GM12892 (cell line): ENCODE results near the gene HP1BP3.
"Not testable (repeated sequence)": the region's sequence is repeated elsewhere in the genome, so short reads cannot be mapped to it uniquely, and the experiment has no call there.

Source experiments
- DNase-seq: peaks from one replicate; pipeline ENCODE4 v3.0.0; 2011; ENCODE audit not compliant: insufficient read length
- FAIRE-seq: peaks from 2 replicates; lab custom pipeline; 2011; peaks lifted over from hg19 to GRCh38; lab: Jason Lieb, UNC
- POLR2A ChIP-seq: IDR thresholded peaks from 2 replicates; pipeline ENCODE4 v1.6.1; 2011; ENCODE audit warnings: low read depth, low read length, control low read depth
- POLR2AphosphoS5 ChIP-seq: IDR thresholded peaks from 2 replicates; pipeline ENCODE4 v1.6.1; 2011; ENCODE audit warnings: low read depth, low read length, control low read depth
- TAF1 ChIP-seq: IDR thresholded peaks from 2 replicates; pipeline ENCODE4 v1.6.1; 2011; ENCODE audit warnings: low read depth, mild to moderate bottlenecking, control low read depth, low read length, borderline replicate concordance

HP1BP3 gene

GRCh38 chr1:20724364-20725188, 62.5 kb downstream of the HP1BP3 start:
- FAIRE-seq (no peak), DNase-seq (no peak)
- TF ChIP-seq TAF1 (no peak), POLR2A (no peak), POLR2AphosphoS5 (no peak)

- no peak for DNase-seq
- TF ChIP-seq POLR2AphosphoS5 (no peak), TAF1 (no peak), POLR2A (no peak)
- FAIRE-seq = no peak
Observed at GRCh38 chr1:20723537-20724363, 63.4 kb downstream of the HP1BP3 start.

- no peak for TF ChIP-seq POLR2AphosphoS5
- TF ChIP-seq POLR2A = no peak
- TF ChIP-seq TAF1 = no peak
- FAIRE-seq (no peak), DNase-seq (no peak)
Observed at GRCh38 chr1:20723159-20723536, 64.0 kb downstream of the HP1BP3 start.

GRCh38 chr1:20721117-20722061, 65.7 kb downstream of the HP1BP3 start:
- TF ChIP-seq POLR2AphosphoS5 (no peak), POLR2A (no peak), TAF1 (no peak)
- FAIRE-seq (no peak), DNase-seq (no peak)

- DNase-seq (no peak), FAIRE-seq (no peak)
- TF ChIP-seq TAF1 (no peak), POLR2AphosphoS5 (no peak), POLR2A (no peak)
Observed at GRCh38 chr1:20720631-20721091, 66.4 kb downstream of the HP1BP3 start.

GRCh38 chr1:20719871-20720620, 67.1 kb downstream of the HP1BP3 start:
- TF ChIP-seq POLR2A (no peak), POLR2AphosphoS5 (no peak), TAF1 (no peak)
- FAIRE-seq = no peak
- no peak for DNase-seq

- FAIRE-seq = no peak
- TF ChIP-seq POLR2A (no peak), POLR2AphosphoS5 (no peak), TAF1 (no peak)
- DNase-seq = peak; percentile 13
Observed at GRCh38 chr1:20719261-20719660, 67.8 kb downstream of the HP1BP3 start.

GRCh38 chr1:20718343-20718882, 68.7 kb downstream of the HP1BP3 start:
- FAIRE-seq, DNase-seq: not testable (repeated sequence)

- TF ChIP-seq POLR2AphosphoS5 (no peak), POLR2A (no peak), TAF1 (no peak)
- FAIRE-seq (no peak), DNase-seq (peak; percentile 61)
Observed at GRCh38 chr1:20717452-20718342, 69.4 kb downstream of the HP1BP3 start, which contains the start of gene KIF17. KIF17 (minus strand) TSS chr1:20718007; CDS start chr1:20717706, 301 bp downstream.
